GM18505 (cell line): ENCODE data around the gene SRSF6.
"Not testable (repeated sequence)": the region's sequence is repeated elsewhere in the genome, so short reads cannot be mapped to it uniquely, and the experiment has no call there.

Experiments
- ATAC-seq: cut with Tn5 transposase; IDR thresholded peaks from one replicate; pipeline ENCODE4 v1.9.1; 2021; ENCODE audit not compliant: unreplicated experiment
- POLR2A ChIP-seq: IDR thresholded peaks from 4 replicates; pipeline ENCODE4 v1.6.1; 2011; ENCODE audit warnings: borderline replicate concordance; ENCODE audit not compliant: insufficient read depth, insufficient read length; ENCODE audit errors: extremely low read depth

The SRSF6 gene

GRCh38 chr20:43457640-43458421 is at the start of gene SRSF6:
Gene SRSF6 (plus strand): TSS chr20:43457896. CDS start chr20:43458034, 138 bp downstream.
- ATAC-seq, result peak; percentile 81
- peak; percentile 99 for TF ChIP-seq POLR2A

- ATAC-seq, result no peak
- TF ChIP-seq POLR2A, result no peak
Observed at GRCh38 chr20:43408848-43409576, 48.7 kb upstream of the SRSF6 start.

GRCh38 chr20:43409577-43409913 is 48.2 kb upstream of the SRSF6 start:
- no peak for TF ChIP-seq POLR2A
- ATAC-seq, result no peak

DNA sequence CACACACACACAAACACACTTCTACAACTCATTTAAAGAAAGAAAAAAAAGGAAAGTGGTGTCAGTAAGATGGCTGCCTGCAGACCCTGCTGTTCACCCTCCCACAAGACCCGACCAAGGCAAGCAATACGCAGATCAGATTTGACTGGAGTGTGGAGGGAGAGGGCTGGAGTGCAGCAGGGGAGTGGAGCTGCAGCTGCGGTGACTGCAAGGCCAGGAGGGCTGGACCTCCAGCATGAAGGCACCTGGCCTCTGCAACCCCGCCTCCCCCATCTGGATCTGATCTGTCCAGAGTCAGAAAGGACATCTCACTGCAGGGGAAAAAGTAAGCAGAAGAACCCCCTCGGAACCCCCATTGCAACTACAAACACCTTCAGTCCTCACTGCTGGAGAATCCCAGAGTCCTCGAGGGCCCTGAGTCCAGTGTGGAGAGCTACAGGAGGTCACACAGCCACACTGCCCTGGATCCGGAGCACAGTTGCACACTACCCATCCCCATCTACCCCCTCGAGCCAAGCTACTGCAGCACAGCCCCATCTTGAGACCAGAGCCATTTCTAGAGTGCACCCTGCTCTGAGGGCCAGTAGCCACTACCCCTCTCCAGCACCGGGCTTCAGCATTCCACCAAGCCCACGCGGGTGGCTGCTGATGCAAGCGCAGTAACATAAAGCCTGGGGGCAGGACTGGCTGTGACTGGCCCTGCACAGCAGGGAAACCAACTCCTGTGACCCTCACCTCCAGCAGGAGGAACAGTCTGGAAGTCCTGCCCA is 41.9 kb upstream of the SRSF6 start:
- ATAC-seq, result no peak
- TF ChIP-seq POLR2A, result no peak

- ATAC-seq, result no peak
- no peak for TF ChIP-seq POLR2A
Observed at GRCh38 chr20:43416591-43417228, 41.0 kb upstream of the SRSF6 start.

DNA sequence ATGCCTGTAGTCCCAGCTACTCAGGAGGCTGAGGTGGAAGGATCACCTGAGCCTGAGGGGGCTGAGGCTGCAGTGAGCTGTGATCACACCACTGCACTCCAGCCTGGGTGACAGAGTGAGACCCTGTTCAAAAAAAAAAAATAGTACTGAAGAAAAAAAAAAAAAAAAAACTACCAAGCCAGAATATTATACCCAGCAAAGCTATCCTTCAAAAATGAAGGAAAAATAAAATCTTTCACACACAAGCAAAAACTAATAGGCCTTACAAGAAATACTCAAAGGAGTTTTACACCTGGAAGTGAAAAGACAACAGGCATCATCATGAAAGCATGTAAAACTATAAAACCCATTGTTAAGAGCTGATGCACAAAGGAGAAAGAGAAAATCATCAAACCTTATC is 37.5 kb upstream of the SRSF6 start:
- ATAC-seq, result no peak
- TF ChIP-seq POLR2A, result no peak

DNA sequence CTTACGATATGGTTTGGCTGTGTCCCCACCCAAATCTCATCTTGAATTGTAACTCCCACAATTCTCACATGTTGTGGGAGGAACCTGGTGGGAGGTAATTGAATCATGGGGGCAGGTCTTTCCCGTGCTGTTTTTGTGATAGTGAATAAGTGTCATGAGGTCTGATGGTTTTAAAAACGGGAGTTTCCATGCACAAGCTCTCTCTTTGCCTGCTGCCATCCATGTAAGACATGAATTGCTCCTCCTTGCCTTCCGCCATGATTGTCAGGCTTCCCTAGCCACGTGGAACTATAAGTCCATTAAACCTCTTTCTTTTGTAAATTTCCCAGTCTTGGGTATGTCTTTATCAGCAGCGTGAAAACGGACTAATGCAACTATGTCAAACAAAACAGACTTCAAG is 36.8 kb upstream of the SRSF6 start:
- not testable (repeated sequence) for ATAC-seq

DNA sequence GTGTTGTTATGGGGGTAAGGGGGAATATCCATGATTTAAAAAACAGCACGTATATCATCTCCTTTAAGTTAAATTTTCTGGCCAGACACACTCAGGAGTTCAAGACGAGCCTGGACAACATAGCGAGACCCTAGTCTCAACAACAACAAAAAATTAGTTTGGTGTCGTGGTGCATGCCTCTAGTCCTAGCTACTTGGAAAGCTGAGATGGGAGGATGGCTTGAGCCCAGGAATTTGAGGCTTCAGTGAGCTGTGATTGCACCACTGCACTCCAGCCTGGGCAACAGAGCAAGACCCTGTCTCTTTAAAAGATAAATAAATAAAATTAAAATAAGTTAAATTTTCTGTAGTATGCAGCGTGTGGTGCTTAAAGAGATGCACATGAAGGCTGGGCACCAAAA is 31.5 kb upstream of the SRSF6 start:
- no peak for ATAC-seq
- TF ChIP-seq POLR2A, result no peak

DNA sequence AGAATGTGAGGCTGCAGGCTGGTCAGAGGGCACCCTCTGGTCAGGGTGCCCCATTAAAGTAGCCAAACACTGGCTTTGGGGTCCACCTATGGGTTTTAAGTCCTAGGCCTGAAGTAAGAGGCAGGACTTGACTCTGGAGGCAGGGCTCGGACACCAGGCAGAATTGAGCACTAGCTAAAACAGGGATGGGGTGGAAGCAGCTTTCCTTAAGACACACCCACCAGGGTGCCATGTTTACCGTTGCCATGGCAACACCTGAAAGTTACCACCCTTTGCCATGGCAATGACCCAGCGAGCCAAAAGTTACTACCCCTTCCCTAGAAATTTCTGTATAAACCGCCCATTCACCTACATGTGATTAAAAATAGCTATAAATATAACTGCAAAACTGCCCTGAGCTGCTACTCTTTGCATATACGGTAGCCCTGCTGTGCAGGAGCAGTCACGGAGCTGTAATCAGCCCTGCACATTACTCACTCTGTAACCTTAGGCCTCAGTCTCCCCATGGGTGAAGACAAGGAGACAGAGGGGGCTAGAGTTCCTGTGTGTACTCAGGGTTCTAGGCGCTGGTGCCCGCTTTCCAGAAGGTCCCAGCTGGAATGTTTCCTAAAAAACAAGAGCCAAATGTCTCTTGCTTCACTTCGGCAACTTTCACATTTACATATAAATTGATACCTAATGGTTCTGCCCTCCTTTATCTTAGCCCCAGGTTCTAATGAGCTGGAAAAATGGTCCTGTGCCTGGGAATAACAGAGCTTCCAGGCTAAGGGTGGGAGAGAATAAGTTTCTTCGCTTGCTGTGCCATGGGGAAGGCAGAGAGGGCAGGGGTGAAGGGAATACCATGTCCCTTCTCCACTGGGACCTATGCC is 27.2 kb upstream of the SRSF6 start:
- TF ChIP-seq POLR2A, result no peak
- ATAC-seq, result no peak

- TF ChIP-seq POLR2A, result no peak
Observed at GRCh38 chr20:43431134-43431519, 26.6 kb upstream of the SRSF6 start.

DNA sequence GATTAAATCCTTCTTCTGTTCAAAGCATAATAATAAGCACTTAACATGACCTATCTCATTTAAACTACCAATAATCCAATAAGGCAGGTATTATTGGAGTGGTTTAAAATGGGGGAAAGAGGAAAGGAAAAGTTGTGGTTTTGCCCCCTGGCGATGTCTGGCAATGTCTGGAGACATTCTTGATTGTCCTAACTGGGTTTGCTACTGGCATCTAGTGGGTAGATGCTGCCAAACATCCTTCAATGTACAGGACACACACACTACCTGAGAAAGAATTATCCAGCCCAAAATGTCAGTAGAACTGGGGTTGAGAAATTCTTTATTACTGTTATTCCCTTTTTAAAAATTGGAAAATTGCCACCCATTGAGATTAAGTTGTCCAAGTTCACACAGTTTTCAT is 25.2 kb upstream of the SRSF6 start:
- no peak for TF ChIP-seq POLR2A

More at GRCh38 chr20:43431134-43431519, 26.6 kb upstream of the SRSF6 start:
- no peak for ATAC-seq

GRCh38 chr20:43433250-43433854 is 24.3 kb upstream of the SRSF6 start:
- ATAC-seq, result no peak
- TF ChIP-seq POLR2A, result no peak

More for the DNA sequence above, 25.2 kb upstream of the SRSF6 start:
- ATAC-seq, result no peak
